Mesenchymal stem cell (in vitro differentiated cells and primary cell): ENCODE measurements around the gene HOXC10.
A peak's percentile ranks its signal among the peaks of the same experiment; 100 is the strongest.

Experiments used
- DNase-seq: peaks from one replicate; pipeline ENCODE4 v3.0.0-alpha.2; 2013
- H2AFZ ChIP-seq: one replicate; pipeline ENCODE4 v1.6.1; 2013; ENCODE audit warnings: low read depth, mild to moderate bottlenecking, control low read depth, inconsistent platforms, low read length, moderate library complexity
- H2AK5ac ChIP-seq: 2 replicates; pipeline ENCODE4 v1.6.1; 2013; ENCODE audit warnings: low read length, moderate library complexity, mild to moderate bottlenecking, inconsistent platforms; ENCODE audit not compliant: severe bottlenecking
- H2BK120ac ChIP-seq: one replicate; pipeline ENCODE4 v1.6.1; 2013; ENCODE audit warnings: low read depth, mild to moderate bottlenecking, inconsistent platforms, low read length, moderate library complexity
- H2BK12ac ChIP-seq, 2 experiments: one replicate each; pipeline ENCODE4 v1.6.1; 2013; ENCODE audit warnings: inconsistent platforms in 2 of 2, low read length in 2 of 2, mild to moderate bottlenecking in 2 of 2, moderate library complexity in 2 of 2, control low read depth in 1 of 2
- H2BK15ac ChIP-seq: one replicate; pipeline ENCODE4 v1.6.1; 2013; ENCODE audit warnings: mild to moderate bottlenecking, low read depth, inconsistent platforms; ENCODE audit not compliant: poor library complexity, severe bottlenecking
- H2BK5ac ChIP-seq: 2 replicates; pipeline ENCODE4 v1.6.1; 2013; ENCODE audit warnings: low read depth, mild to moderate bottlenecking, low read length, control low read depth, inconsistent platforms; ENCODE audit not compliant: poor library complexity, severe bottlenecking
- H3K14ac ChIP-seq, 2 experiments: one replicate each; pipeline ENCODE4 v1.6.1; 2013; ENCODE audit warnings: inconsistent platforms in 2 of 2, low read length in 2 of 2, control low read depth in 1 of 2, mild to moderate bottlenecking in 1 of 2, moderate library complexity in 1 of 2
- H3K18ac ChIP-seq, 2 experiments: one replicate each; pipeline ENCODE4 v1.6.1; 2013; ENCODE audit warnings: inconsistent platforms in 2 of 2, low read length in 2 of 2, control low read depth in 1 of 2, low read depth in 1 of 2, mild to moderate bottlenecking in 1 of 2
- H3K23ac ChIP-seq, 2 experiments: one replicate each; pipeline ENCODE4 v1.6.1; 2013; ENCODE audit warnings: inconsistent platforms in 2 of 2, low read length in 2 of 2, mild to moderate bottlenecking in 2 of 2, moderate library complexity in 2 of 2, control low read depth in 1 of 2
- H3K27ac ChIP-seq: 2 replicates; pipeline ENCODE4 v1.5.1; 2013; ENCODE audit warnings: mild to moderate bottlenecking, moderate library complexity, low read length, control low read depth, inconsistent platforms; ENCODE audit not compliant: poor library complexity, severe bottlenecking
- H3K27me3 ChIP-seq, 2 experiments: 2 replicates each; pipeline versions ENCODE4 v1.6.1 to v1.7.0; 2013; ENCODE audit warnings: low read length in 2 of 2, mild to moderate bottlenecking in 2 of 2, moderate library complexity in 2 of 2, control low read depth in 1 of 2, inconsistent platforms in 1 of 2; ENCODE audit not compliant: control insufficient read depth in 1 of 2, insufficient read depth in 1 of 2
- H3K36me3 ChIP-seq, 2 experiments: 2 replicates each; pipeline versions ENCODE4 v1.6.1 to v1.7.0; 2013; ENCODE audit warnings: low read length in 2 of 2, control low read depth in 1 of 2, inconsistent platforms in 1 of 2, low read depth in 1 of 2, mild to moderate bottlenecking in 1 of 2; ENCODE audit not compliant: insufficient read depth in 2 of 2, control insufficient read depth in 1 of 2
- H3K4ac ChIP-seq, 2 experiments: one replicate each; pipeline ENCODE4 v1.6.1; 2013; ENCODE audit warnings: inconsistent platforms in 2 of 2, low read length in 2 of 2, mild to moderate bottlenecking in 2 of 2, moderate library complexity in 2 of 2, control low read depth in 1 of 2, low read depth in 1 of 2
- H3K4me1 ChIP-seq: 2 replicates; pipeline ENCODE4 v1.6.1; 2013; ENCODE audit warnings: low read depth, low read length, control low read depth; ENCODE audit not compliant: control insufficient read depth, insufficient read depth
- H3K4me2 ChIP-seq: 2 replicates; pipeline ENCODE4 v1.6.1; 2013; ENCODE audit warnings: low read length, mild to moderate bottlenecking, inconsistent platforms; ENCODE audit not compliant: poor library complexity, severe bottlenecking
- H3K4me3 ChIP-seq, 2 experiments: 2 replicates each; pipeline versions ENCODE4 v1.5.1 to v1.7.0; 2013; ENCODE audit warnings: low read length in 2 of 2, mild to moderate bottlenecking in 2 of 2, control low read depth in 1 of 2, low read depth in 1 of 2; ENCODE audit not compliant: insufficient read depth in 1 of 2
- H3K79me1 ChIP-seq: replicated peaks from 2 replicates; pipeline ENCODE4 v1.6.1; 2013; ENCODE audit warnings: mild to moderate bottlenecking, control low read depth, low read length, inconsistent platforms; ENCODE audit not compliant: poor library complexity, severe bottlenecking
- H3K9ac ChIP-seq: 2 replicates; pipeline ENCODE4 v1.7.0; 2013; ENCODE audit warnings: mild to moderate bottlenecking, low read length, moderate library complexity
- H3K9me3 ChIP-seq: 2 replicates; pipeline ENCODE4 v1.7.0; 2013; ENCODE audit warnings: mild to moderate bottlenecking, low read length; ENCODE audit not compliant: control insufficient read depth
- H4K8ac ChIP-seq: one replicate; pipeline ENCODE4 v1.6.1; 2013; ENCODE audit warnings: inconsistent platforms, mild to moderate bottlenecking, low read length, moderate library complexity
- H4K91ac ChIP-seq: one replicate; pipeline ENCODE4 v1.6.1; 2013; ENCODE audit warnings: mild to moderate bottlenecking, low read length, inconsistent platforms
- WGBS: methylation state at CpG from one replicate; pipeline ENCODE4 v1.1.7; 2013; ENCODE audit warnings: mixed read lengths; 5-methylcytosine and 5-hydroxymethylcytosine counted together

The HOXC10 gene

DNA sequence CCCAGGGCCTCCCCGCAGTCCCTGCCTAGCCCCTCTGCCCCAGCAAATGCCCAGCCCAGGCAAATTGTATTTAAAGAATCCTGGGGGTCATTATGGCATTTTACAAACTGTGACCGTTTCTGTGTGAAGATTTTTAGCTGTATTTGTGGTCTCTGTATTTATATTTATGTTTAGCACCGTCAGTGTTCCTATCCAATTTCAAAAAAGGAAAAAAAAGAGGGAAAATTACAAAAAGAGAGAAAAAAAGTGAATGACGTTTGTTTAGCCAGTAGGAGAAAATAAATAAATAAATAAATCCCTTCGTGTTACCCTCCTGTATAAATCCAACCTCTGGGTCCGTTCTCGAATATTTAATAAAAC is 45.5 kb downstream of the HOXC10 start:
- peak; percentile 50 for DNase-seq
- Histone ChIP-seq H3K79me1 (peaks cover 7% of the 10 kb centered on the region), H3K14ac (no peak overlapping the region), H2BK15ac (peak overlapping the region; percentile 80), H4K91ac (peak overlapping the region; percentile 78), H3K4ac (no peak overlapping the region), H3K4me3 (peak overlapping the region in 1 of 2 experiments; percentile 86), H2BK12ac (no peak overlapping the region), H3K18ac (peak overlapping the region in 1 of 2 experiments; percentile 73), H3K27me3 (peaks cover 0 to 3% of the 10 kb centered on the region in 2 experiments), H2AFZ (no peak overlapping the region), H3K27ac (peak overlapping the region; percentile 48), H4K8ac (peak overlapping the region; percentile 84), H3K9me3 (no peaks in the 10 kb centered on the region), H2AK5ac (peak overlapping the region; percentile 51), H3K9ac (peak overlapping the region; percentile 96), H3K36me3 (peaks cover 7 to 25% of the 10 kb centered on the region in 2 experiments), H2BK5ac (peak overlapping the region; percentile 83), H3K23ac (no peak overlapping the region), H3K4me2 (peak overlapping the region; percentile 64), H2BK120ac (peak overlapping the region; percentile 75), H3K4me1 (peaks cover 43% of the 10 kb centered on the region)
- 51% methylated on average over 2 of the region's 7 CpGs for WGBS

- peak overlapping the region in 1 of 2 experiments; percentile 25 for H3K23ac ChIP-seq
These were observed 46.0 kb downstream of the HOXC10 start for GRCh38 chr12:54030889-54031471.

GRCh38 chr12:54031480-54031879 is 46.5 kb downstream of the HOXC10 start:
- no peak overlapping the region for H4K91ac ChIP-seq
- no peak for DNase-seq
- no peaks in the 10 kb centered on the region for H3K27me3 ChIP-seq
- H3K4ac ChIP-seq, result peak overlapping the region; percentile 64 to 85
- no peak overlapping the region for H2BK15ac ChIP-seq
- peak overlapping the region; percentile 1 to 87 for H3K18ac ChIP-seq
- H3K14ac ChIP-seq, result peak overlapping the region in 1 of 2 experiments; percentile 87
- peaks cover 7 to 25% of the 10 kb centered on the region in 2 experiments for H3K36me3 ChIP-seq
- peak overlapping the region in 1 of 2 experiments; percentile 83 for H3K23ac ChIP-seq
- H4K8ac ChIP-seq, result peak overlapping the region; percentile 96
- H3K27ac ChIP-seq, result peak overlapping the region; percentile 69
- WGBS, result 72% methylated on average over 8 of the region's 16 CpGs
- peak overlapping the region; percentile 3 for H2AK5ac ChIP-seq
- no peak overlapping the region for H2BK5ac ChIP-seq
- H3K4me1 ChIP-seq, result peaks cover 45% of the 10 kb centered on the region
- H2BK12ac ChIP-seq, result peak overlapping the region in 1 of 2 experiments; percentile 66
- peak overlapping the region; percentile 77 for H2BK120ac ChIP-seq
- peak overlapping the region in 1 of 2 experiments; percentile 86 for H3K4me3 ChIP-seq
- H3K9ac ChIP-seq, result peak overlapping the region; percentile 96
- peaks cover 11% of the 10 kb centered on the region for H3K79me1 ChIP-seq
- no peaks in the 10 kb centered on the region for H3K9me3 ChIP-seq
- peak overlapping the region; percentile 64 for H3K4me2 ChIP-seq
- no peak overlapping the region for H2AFZ ChIP-seq

More at GRCh38 chr12:54030889-54031471, 46.0 kb downstream of the HOXC10 start:
- Histone ChIP-seq H3K9ac (peak overlapping the region; percentile 96), H2BK12ac (peak overlapping the region in 1 of 2 experiments; percentile 19), H3K18ac (peak overlapping the region; percentile 79 to 98), H3K4me3 (peak overlapping the region; percentile 52 to 86), H3K79me1 (peaks cover 11% of the 10 kb centered on the region), H4K91ac (peak overlapping the region; percentile 88), H3K4me2 (peak overlapping the region; percentile 64), H2BK120ac (peak overlapping the region; percentile 85), H2BK15ac (peak overlapping the region; percentile 88), H3K9me3 (no peaks in the 10 kb centered on the region), H3K27me3 (no peaks in the 10 kb centered on the region), H3K4me1 (peaks cover 45% of the 10 kb centered on the region), H3K27ac (peak overlapping the region; percentile 69), H3K36me3 (peaks cover 7 to 25% of the 10 kb centered on the region in 2 experiments), H2AK5ac (peak overlapping the region; percentile 79), H4K8ac (peak overlapping the region; percentile 96), H2AFZ (no peak overlapping the region), H3K14ac (peak overlapping the region; percentile 44 to 53), H2BK5ac (peak overlapping the region; percentile 73), H3K4ac (peak overlapping the region; percentile 60 to 97)
- DNase-seq, result peak; percentile 92
- WGBS, result 7% methylated on average over 41 of the region's 46 CpGs

GRCh38 chr12:54032086-54032619 is 47.2 kb downstream of the HOXC10 start:
- H3K4me3 ChIP-seq, result peak overlapping the region in 1 of 2 experiments; percentile 86
- peaks cover 47% of the 10 kb centered on the region for H3K4me1 ChIP-seq
- H3K14ac ChIP-seq, result no peak overlapping the region
- no peaks in the 10 kb centered on the region for H3K27me3 ChIP-seq
- no peak overlapping the region for H2AFZ ChIP-seq
- 51% methylated on average over 6 of the region's 6 CpGs for WGBS
- H2BK5ac ChIP-seq, result no peak overlapping the region
- no peak overlapping the region for H3K23ac ChIP-seq
- peak overlapping the region; percentile 21 for H4K8ac ChIP-seq
- H3K9ac ChIP-seq, result peak overlapping the region; percentile 96
- peak overlapping the region in 1 of 2 experiments; percentile 52 for H3K4ac ChIP-seq
- no peak overlapping the region for H2BK120ac ChIP-seq
- H3K4me2 ChIP-seq, result no peak overlapping the region
- peak overlapping the region in 1 of 2 experiments; percentile 33 for H3K18ac ChIP-seq
- H3K9me3 ChIP-seq, result no peaks in the 10 kb centered on the region
- peak overlapping the region; percentile 42 for H2AK5ac ChIP-seq
- H3K36me3 ChIP-seq, result peaks cover 7 to 22% of the 10 kb centered on the region in 2 experiments
- DNase-seq, result no peak
- H4K91ac ChIP-seq, result peak overlapping the region; percentile 2
- H2BK12ac ChIP-seq, result peak overlapping the region in 1 of 2 experiments; percentile 11
- peak overlapping the region; percentile 20 for H3K27ac ChIP-seq
- peaks cover 13% of the 10 kb centered on the region for H3K79me1 ChIP-seq
- H2BK15ac ChIP-seq, result no peak overlapping the region
